Measurements from ENCODE around the gene ATP1A4. TPM values are rescaled to one million over a fixed set of nuclear protein-coding genes. Genes with fewer than 3 reads are reported as not detected.

Gene ATP1A4
- total RNA-seq, 2 experiments from 2014 or later = not detected

GRCh38 chr1:160209321-160210046, 58.1 kb downstream of the ATP1A4 start:
- Histone ChIP-seq H3K27ac (ENCODE audit: low read depth, low read length, poor library complexity, severe bottlenecking) (no peak overlapping the region), H2AFZ (ENCODE audit: low read length) (no peak overlapping the region), H3K79me2 (ENCODE audit: insufficient read depth, low read depth, low read length) (peaks cover 6% of the 10 kb centered on the region; the same call in 1 of the 2 replicates), H3K36me3 (ENCODE audit: insufficient read depth, low read length) (peaks cover 76% of the 10 kb centered on the region), H4K20me1 (ENCODE audit: insufficient read depth, low read length) (0 out of 2 replicates have a peak, but pooled peaks cover 5% of the 10 kb centered on the region), H3K4me3 (ENCODE audit: low read depth, low read length, poor library complexity, severe bottlenecking) (no peak overlapping the region), H3K9me3 (ENCODE audit: low read length) (no peaks in the 10 kb centered on the region), H3K9me2 (ENCODE audit: insufficient read depth, low read length) (no peaks in the 10 kb centered on the region), H3K4me1 (ENCODE audit: insufficient read depth, low read length, poor library complexity, severe bottlenecking) (peaks cover 27% of the 10 kb centered on the region), H3K4me2 (ENCODE audit: low read length) (no peak overlapping the region)
- intact Hi-C loops (cut with micrococcal nuclease; ENCODE audit: unreplicated experiment) = no loop called here
- no peak for DNase-seq (ENCODE audit: low spot score)
- ChIA-PET CTCF (ENCODE audit: unreplicated experiment) (no interaction called here), POLR2A (interaction anchor here (1.3 kb wide), 1 partner anchor 10 kb away, joined by 3 read pairs; no protein-coding TSS in a partner anchor)
- no peak for TF ChIP-seq CTCF (conservative IDR thresholded peaks at IDR 0.05; ENCODE audit: low read length)
- TF ChIP-seq EZH2phosphoT487 (IDR thresholded peaks at IDR 0.05; ENCODE audit: borderline replicate concordance, low read depth, low read length) = no peak
- no TSS peak for BruUV-seq (replicated peaks)

GRCh38 chr1:160210561-160210960, 59.2 kb downstream of the ATP1A4 start:
- CTCF ChIA-PET (ENCODE audit: unreplicated experiment) = no interaction called here
- intact Hi-C loops (cut with micrococcal nuclease; ENCODE audit: unreplicated experiment) = no loop called here
- BruUV-seq (replicated peaks) = no TSS peak
- H3K9me2 ChIP-seq (ENCODE audit: insufficient read depth, low read length) = no peaks in the 10 kb centered on the region
- POLR2A ChIA-PET = interaction anchor here (1.6 kb wide), 1 partner anchor 74 kb away, joined by 4 read pairs; the partner anchor contains the start of gene PEX19
- no peaks in the 10 kb centered on the region for H3K9me3 ChIP-seq (ENCODE audit: low read length)
- TF ChIP-seq CTCF (conservative IDR thresholded peaks at IDR 0.05; ENCODE audit: low read length) (no peak), EZH2phosphoT487 (IDR thresholded peaks at IDR 0.05; ENCODE audit: borderline replicate concordance, low read depth, low read length) (no peak)
- 0 out of 2 replicates have a peak, but pooled peaks cover 5% of the 10 kb centered on the region for H4K20me1 ChIP-seq (ENCODE audit: insufficient read depth, low read length)
- peaks cover 87% of the 10 kb centered on the region for H3K36me3 ChIP-seq (ENCODE audit: insufficient read depth, low read length)
- no peak overlapping the region for H3K4me3 ChIP-seq (ENCODE audit: low read depth, low read length, poor library complexity, severe bottlenecking)
- H3K27ac ChIP-seq (ENCODE audit: low read depth, low read length, poor library complexity, severe bottlenecking) = no peak overlapping the region
- H3K4me1 ChIP-seq (ENCODE audit: insufficient read depth, low read length, poor library complexity, severe bottlenecking) = peaks cover 21% of the 10 kb centered on the region
- peaks cover 6% of the 10 kb centered on the region; the same call in 1 of the 2 replicates for H3K79me2 ChIP-seq (ENCODE audit: insufficient read depth, low read depth, low read length)
- H2AFZ ChIP-seq (ENCODE audit: low read length) = no peak overlapping the region
- H3K4me2 ChIP-seq (ENCODE audit: low read length) = no peak overlapping the region
- no peak for DNase-seq (ENCODE audit: low spot score)

Data from OCI-LY7 (cell line).